IPS-NIHi11 (cell line): ENCODE results near the gene PCSK9.
"Not testable (repeated sequence)": the region's sequence is repeated elsewhere in the genome, so short reads cannot be mapped to it uniquely, and the experiment has no call there.

ENCODE experiments used
- DNase-seq: peaks from one replicate; pipeline ENCODE4 v3.0.0; 2012; ENCODE audit warnings: mixed read lengths, low spot score

PCSK9 gene

GRCh38 chr1:55010194-55010886 lies 29.0 kb upstream of the PCSK9 start:
- no peak for DNase-seq

GRCh38 chr1:55010887-55011217 lies 28.5 kb upstream of the PCSK9 start:
- no peak for DNase-seq

- no peak for DNase-seq
These were observed 26.7 kb upstream of the PCSK9 start for GRCh38 chr1:55012661-55013060.

- DNase-seq, result no peak
These were observed 24.2 kb upstream of the PCSK9 start for GRCh38 chr1:55015123-55015522.

DNA sequence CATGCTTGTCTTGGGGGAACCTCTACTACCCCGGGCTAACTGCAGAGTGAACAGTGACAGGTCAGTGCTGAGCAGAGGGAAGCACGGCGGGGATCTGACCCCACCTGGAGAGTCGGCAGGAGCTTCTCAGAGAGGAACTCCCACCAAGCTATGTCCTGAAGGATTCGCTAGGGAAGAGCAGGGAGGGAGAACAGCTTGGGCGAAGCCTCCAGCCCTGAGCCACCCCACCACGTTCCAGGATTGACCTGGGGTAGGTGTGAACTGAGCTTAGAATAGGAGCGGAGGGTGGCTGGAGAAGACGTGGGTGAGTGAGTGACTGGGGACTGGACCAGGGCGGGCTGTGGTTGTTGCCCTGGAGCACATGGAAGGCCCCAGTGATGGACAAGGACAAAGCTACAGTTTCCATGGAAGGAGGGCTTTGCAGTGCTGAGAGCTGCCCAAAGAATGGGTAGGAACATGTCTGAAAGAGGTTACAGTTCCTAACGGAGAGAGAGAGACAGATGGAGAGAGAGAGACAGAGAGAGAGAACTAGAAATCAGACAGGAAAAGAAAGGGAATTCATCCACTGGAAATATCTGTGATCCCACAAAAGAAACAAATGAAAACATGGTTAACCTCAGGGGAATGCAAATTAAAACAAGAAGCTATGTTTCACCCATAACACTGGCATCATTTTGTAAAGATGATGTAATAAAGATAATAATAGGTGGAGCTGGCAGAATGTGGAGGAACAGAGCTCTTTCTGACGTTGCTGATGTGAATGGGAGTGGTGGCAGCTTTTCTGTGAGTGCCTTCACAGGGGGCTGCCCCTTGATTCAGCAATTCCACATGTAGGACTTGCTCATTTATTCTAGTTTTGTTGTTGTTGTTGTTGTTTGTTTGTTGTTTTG lies 23.4 kb upstream of the PCSK9 start:
- no peak for DNase-seq

DNA sequence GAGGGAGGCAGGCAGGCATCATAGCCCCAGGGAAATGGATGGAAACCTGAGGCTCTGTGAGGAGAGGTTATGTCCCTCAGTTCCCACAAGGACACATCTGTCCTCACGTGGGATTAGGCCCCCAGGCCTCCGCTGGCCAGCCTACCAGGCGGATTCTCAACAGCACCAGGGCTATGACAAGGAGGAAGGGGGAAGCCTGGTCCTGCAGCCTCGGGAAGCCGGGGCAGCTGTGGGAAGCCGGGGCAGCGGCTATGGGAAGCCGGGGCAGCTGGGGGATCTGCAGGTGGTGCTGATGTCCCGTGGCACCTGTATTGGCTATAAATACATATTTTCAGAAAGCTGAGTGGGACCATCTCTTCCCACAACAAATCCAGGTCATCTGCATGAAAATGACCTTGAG lies 21.0 kb upstream of the PCSK9 start:
- DNase-seq, result no peak

DNA sequence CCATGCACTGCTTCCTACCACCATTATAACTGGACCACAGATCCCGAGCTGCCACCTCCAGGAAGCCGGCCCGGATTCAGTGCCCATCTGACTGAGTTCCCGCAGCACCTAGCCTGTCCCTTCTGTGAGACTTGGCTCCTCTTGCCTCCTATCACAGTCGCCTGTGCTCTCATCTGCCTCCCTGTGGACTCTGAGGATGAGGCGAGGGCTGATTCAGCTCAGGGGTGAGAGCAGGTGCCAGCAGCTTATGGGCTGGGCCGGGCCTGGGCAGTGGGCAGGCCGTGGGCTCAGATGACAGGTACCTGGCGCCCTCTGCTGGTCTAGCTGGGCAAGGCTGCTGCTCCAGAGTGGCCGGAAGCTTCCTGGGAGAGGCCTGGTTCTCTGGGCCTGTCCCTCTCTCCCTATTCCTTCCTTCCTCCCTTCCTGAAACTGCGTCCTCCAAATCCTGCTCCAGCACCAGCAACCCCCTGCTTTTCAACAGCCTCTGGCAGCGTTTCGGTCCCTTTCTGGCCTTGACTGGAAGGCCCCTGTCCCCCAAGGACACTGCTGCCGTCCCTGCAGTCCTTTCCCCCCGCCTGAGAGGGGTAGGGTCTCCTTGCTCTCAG lies 17.3 kb upstream of the PCSK9 start:
- DNase-seq, result peak; percentile 97

DNA sequence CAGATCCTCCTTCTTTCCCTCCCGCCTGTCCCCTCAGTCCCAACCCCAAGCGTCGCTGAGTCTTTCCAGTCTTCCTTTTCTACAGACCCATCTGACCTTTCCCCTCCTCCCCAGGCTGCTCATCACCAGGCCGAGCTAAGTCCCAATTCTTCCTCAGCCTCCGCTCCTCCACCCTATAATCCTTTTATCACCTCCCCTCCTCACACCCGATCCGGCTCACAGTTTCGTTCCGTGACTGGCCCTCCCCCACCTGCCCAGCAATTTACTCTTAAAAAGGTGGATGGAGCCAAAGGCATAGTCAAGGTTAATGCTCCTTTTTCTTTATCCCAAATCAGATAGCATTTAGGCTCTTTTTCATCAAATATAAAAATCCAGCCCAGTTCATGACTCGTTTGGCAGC lies 15.2 kb upstream of the PCSK9 start:
- not testable (repeated sequence) for DNase-seq

DNA sequence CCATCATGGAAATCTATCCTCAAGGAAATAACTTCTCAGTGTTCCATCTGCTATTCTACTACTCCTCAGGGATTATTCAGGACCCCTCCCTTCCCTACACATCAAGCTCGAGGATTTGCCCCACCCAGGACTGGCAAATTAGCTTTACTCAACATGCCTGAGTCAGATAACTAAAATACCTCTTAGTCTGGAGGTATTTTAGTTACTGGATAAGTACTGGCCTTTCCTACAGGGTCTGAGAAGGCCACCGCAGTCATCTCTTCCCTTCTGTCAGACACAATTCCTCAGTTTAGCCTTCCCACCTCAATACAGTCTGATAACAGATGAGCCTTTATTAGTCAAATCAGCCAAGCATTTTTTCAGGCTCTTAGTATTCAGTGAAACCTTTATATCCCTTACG lies 12.7 kb upstream of the PCSK9 start:
- not testable (repeated sequence) for DNase-seq

DNA sequence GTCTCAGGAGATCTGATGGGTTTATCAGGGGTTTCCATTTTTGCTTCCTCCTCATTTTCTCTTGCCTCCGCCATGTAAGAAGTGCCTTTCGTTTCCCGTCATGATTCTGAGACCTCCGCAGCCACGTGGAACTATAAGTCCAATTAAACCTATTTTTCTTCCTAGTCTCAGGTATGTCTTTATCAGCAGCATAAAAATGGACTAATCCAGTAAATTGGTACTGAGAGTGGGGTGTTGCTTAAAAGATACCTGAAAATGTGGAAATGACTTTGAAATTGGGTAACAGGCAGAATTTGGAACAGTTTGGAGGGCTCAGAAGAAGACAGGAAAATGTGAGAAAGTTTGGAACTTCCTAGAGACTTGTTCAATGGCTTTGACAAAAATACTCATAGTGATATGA lies 8.2 kb upstream of the PCSK9 start:
- not testable (repeated sequence) for DNase-seq

- no peak for DNase-seq
These were observed 6.1 kb upstream of the PCSK9 start for GRCh38 chr1:55033265-55033614.

GRCh38 chr1:55034476-55035133 lies 4.7 kb upstream of the PCSK9 start:
- no peak for DNase-seq

GRCh38 chr1:55035904-55036303 lies 3.4 kb upstream of the PCSK9 start:
- DNase-seq, result no peak

GRCh38 chr1:55037733-55038551 lies 1.4 kb upstream of the PCSK9 start:
- no peak for DNase-seq

DNA sequence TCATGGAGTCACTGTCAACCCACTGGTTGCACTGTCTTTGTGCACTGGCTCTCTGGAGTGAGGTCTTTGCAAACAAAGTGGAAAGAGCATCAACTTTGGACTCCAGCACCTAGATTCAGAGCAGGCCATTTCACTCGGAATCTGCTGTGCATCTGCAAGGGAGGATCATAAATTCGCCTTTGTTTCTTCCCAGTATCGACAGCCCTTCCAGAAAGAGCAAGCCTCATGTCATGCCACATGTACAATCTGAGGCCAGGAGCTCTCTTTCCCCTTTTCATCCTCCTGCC lies 853 bp upstream of the PCSK9 start:
- DNase-seq, result no peak

DNA sequence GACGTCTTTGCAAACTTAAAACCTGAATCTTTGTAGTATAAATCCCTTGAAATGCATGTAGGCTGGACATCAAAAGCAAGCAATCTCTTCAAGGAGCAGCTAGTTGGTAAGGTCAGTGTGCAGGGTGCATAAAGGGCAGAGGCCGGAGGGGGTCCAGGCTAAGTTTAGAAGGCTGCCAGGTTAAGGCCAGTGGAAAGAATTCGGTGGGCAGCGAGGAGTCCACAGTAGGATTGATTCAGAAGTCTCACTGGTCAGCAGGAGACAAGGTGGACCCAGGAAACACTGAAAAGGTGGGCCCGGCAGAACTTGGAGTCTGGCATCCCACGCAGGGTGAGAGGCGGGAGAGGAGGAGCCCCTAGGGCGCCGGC lies 390 bp upstream of the PCSK9 start:
- no peak for DNase-seq

GRCh38 chr1:55040083-55040932 lies 960 bp downstream of the PCSK9 start:
- DNase-seq, result peak; percentile 41

GRCh38 chr1:55040933-55041494 lies 1.7 kb downstream of the PCSK9 start:
- DNase-seq, result no peak

DNA sequence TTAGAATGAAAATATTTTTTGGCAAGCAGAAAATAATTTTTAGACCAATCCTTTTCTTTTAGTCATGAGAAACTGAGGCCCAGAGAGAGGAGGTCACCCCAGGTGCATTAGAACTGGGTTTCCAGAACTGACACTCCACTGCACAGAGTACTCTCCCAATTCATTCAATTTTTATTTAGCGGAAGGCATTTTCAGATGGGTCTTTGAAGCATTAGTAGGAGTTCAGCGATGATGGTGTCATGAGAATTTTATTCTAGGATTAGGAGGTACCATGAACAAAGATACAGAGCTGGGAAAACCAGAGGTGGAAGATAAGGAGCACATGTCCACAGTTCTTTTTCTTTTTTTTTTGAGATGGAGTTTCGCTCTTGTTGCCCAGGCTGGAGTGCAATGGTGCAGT lies 2.3 kb downstream of the PCSK9 start:
- no peak for DNase-seq

GRCh38 chr1:55043011-55043410 lies 3.7 kb downstream of the PCSK9 start:
- DNase-seq, result no peak

DNA sequence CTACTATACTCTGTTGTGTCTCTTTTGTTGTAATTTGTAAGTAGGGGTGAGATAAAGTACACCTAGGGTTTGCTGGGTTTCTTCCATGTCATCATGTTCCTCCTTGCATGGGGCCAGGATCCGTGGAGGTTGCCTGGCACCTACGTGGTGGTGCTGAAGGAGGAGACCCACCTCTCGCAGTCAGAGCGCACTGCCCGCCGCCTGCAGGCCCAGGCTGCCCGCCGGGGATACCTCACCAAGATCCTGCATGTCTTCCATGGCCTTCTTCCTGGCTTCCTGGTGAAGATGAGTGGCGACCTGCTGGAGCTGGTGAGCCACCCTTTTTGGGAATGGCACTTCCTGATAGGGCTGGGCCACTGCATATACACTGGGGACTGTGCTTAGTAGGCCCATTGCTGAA lies 4.4 kb downstream of the PCSK9 start:
- no peak for DNase-seq
